Activated CD4-positive, alpha-beta T cell treated with anti-CD3 and anti-CD28 coated beads, Interleukin-2, Interleukin-6, amounts not matched to agents 100 ng/mL and 50 ng/mL, durations not matched to agents 16 hours and 8 hours (primary cell): ENCODE measurements around the gene ADIPOR2.

Experiments
- DNase-seq: peaks from one replicate; pipeline ENCODE4 v3.0.0-alpha.2; 2020

ADIPOR2 gene

DNA sequence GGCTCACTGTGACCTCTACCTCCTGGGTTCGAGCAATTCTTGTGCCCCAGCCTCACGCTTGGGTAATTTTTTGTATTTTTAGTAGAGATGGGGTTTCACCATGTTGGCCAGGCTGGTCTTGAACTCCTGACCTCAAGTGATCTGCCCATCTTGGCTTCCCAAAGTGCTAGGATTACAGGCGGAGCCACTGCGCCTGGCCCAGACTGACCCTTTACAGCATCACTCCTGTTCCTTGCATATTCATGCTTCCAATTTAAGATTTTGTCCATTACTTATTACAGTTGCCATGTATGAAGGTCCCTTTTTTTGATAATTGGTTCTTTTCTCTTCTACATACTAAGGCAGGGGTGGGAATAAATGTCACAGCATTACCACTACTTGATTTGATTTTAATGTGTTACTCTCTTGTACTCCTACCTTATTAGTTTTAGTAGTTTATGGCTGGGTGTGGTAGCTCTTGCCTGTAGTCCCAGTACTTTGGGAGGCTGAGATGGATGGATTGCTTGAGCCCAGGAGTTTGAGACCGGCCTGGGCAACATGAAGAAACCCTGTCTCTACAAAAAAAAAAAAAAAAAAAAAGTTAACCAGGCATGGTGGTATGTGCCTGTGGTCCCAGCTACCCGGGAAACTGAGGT, 46.9 kb downstream of the ADIPOR2 start:
- DNase-seq, result no peak

DNA sequence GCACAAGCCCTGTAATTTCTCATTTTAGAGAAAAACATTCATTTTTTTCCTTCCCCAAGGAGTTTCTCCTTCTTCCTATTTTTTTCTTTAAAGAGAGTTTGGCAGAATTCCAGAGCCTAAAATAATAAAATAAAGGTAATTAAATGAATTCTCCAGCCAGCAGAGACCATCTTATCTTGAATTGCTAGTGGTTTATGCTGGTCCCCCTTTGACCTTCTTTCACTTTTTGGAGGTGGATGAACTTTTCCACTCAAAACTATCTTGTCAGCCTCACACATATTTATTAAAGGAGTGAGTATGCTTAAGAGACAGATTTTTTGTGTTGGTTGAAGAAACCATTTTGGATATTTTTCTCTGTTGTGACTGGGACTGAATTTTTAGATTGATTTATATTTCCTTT, 47.6 kb downstream of the ADIPOR2 start:
- no peak for DNase-seq

DNA sequence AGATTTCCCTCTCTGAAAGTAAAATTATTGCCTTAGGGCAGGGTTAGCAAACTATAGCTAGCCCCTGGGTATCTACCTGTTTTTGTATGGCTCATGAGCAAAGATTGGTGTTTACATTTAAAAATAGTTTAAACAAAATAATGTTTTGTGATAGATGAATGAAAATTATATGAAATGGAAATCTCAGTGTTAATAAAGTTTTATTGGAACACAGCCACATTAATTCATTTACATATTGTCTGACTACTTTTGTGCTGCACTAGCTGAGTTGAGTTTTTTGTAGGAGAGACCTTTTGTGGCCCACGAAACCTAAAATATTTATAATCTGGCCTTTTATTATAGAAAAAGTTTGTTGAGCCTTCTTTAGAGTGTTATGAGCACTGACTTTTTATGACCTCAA, 48.5 kb downstream of the ADIPOR2 start:
- DNase-seq, result no peak

DNA sequence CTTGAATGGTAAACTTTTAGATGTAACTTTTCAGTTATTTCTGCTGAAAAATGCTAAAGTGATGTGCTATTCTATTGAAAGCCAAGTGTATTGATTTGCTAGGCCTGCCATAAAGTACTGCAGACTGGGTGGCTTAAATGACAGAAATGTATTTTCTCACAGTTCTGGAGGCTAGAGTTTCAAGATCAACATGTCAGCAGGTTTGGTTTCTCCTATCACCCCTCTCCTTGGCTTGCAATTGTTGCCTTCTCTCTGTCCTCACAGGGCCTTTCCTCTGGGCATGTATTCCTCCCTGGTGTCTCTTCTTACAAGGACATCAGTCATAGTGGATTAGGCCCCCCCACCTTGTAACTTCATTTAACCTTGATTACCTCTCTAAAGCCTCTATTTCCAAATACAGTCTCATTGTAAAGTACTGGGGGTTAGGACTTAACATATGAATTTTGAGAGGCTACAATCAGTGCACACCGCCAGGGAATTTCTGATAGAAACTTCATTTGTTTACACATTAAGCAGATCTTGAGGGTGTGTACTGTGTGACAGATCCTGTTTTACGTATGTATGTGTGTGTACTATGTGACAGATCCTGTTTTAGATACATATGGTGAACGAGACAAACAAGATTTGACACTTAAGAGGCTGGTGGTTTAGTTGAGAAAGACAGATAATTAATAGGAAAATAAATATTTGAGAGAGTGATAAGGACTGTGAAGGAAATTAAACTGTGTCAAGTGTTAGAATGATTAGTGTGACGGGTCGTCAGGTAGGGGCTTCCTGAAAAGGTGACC, 49.5 kb downstream of the ADIPOR2 start:
- DNase-seq, result no peak

DNA sequence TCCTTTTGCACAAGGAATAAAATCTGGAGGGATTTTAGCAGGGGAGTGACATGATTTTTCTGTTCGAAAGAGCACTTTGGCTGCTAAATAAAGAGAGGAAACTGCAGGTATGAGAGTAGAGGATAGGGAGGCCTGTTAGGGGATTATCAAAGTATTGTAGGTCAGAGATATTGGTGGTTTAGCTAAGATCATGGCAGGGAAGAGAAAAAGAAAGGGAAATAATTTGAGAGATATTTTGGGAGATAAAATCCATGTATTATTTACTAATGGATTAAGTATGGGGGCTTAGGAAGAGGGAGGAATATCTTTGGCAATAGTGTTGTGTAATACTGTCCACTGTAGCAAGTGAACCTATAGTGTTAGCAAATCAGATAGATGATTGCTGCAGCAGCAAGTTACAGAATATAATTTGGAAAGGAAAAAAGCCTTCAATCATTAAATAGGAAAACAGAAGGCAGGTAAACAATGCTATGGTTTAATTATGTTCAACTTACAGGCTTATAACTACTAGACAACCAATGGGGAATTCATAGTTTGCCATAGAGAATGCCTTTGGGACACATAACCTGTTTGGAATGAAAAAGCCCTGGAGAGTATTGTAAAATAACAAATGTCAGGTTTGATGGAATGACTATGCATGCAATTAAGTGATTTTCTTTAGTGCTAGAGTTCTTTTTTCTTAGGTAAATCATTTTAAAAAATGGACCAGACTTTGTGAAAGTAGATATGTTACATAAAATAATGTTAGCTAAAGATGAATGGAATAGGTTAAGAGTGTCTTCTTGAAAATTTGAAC, 50.5 kb downstream of the ADIPOR2 start:
- DNase-seq, result no peak

DNA sequence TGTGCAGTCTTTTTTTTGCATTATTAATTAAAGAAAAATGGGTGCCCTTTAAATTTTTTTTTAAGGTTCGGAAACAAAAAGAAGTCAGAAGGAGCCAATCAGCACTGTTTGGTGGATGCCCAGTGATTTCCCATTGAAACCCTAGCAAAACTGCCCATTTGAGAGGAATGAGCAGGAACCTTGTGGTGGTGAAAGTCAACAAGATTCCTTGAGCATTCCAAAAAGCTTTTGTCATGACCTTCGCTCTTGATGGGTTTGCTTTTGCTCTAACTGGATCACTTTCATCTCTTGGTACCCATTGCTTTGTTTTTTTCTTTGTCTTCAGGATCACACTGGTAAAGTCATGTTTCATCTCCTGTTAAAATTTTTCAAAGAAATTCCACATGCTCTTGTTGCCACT, 54.1 kb downstream of the ADIPOR2 start:
- DNase-seq, result no peak

DNA sequence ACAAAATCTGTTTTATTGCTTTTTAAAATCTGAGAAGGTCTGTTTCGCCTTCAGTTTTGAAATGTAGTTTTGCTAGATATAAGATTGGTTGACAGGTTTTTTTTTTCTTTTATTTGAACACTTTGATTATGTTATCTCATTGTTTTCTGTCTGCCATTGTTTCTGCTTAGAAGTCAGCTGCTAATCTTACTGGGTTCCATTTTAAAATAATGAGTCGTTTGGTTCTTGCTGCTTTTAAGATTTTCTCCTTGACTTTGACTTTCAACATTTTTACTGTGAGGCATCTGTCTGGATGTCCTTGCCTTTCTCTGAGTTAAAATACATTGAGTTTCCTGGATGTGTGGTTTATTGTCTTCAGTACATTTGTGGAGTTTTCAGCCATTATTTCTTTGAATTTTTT, 56.7 kb downstream of the ADIPOR2 start:
- DNase-seq, result no peak

DNA sequence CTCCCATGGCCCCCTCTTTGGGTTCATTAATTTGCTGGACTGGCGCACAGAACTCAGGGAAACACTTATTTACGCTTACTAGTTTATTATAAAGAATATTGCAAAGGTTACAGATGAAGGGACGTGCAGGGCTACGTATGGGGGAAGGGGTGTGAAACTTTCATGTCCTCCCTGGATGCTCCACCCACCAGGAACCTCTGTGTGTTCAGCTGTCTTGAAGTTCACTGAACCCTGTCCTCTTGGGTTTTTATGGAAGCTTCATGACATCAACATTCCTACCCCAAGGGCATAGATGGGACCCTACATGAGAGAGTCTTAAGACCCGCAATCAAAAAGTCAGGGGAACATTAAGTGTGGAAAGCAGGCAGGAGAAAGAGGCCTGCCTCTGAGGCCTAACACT, 58.1 kb downstream of the ADIPOR2 start:
- DNase-seq, result no peak

DNA sequence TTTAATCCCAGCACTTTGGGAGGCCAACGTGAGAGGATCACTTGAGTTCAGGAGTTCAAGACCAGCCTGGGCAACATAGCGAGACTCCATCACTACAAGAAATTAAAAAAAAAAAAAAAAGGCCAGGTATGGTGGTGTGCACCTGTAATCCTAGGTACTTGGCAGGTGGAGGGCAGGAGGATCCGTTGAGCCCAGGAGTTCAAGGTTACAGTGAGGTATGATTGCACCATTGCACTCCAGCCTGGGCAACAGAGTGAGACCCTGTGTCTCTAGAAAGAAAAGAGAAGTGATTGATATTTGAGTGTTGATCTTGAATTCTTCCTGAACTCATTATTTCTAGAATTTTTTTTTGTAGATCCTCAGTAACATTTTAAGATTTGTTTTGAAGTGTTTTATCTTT, 59.4 kb downstream of the ADIPOR2 start:
- DNase-seq, result no peak

DNA sequence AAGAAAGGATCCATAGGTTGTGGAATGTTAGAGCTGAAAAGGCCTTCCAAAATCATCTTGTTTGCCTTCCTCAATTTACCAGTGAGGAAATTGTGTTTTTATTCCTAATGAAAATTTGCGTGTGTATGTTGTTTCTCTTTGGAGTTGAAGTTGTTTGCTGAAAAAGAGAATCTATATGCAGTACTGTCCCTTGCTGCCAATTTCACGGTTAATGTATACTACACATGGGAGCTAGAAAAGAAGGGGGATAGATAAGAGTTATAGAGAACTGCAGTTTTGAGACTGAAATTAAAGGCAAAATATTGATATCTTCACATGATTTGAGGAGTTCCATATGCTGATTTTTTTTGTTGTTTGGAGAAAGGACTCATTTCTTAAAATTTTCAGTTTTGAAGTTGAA, 67.5 kb downstream of the ADIPOR2 start:
- DNase-seq, result no peak

DNA sequence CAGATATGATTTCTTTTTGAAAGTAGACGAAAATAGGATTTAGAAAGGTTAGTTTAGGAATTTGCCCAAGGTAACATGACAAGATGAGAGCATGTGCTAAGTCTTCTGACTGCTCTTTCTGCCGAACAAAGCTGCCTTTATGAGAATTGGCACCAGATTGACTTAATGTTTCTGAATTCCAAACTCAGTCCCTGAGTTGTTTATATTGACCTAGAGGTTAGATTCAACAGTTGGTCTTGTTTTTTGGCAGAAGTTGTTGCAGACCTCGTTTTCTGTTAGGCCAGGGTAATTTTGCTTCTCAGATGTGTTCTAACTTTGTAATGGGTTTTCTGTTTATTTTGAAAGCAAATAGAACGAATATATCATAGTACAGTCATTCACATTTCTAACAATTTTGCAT, 68.0 kb downstream of the ADIPOR2 start:
- no peak for DNase-seq

DNA sequence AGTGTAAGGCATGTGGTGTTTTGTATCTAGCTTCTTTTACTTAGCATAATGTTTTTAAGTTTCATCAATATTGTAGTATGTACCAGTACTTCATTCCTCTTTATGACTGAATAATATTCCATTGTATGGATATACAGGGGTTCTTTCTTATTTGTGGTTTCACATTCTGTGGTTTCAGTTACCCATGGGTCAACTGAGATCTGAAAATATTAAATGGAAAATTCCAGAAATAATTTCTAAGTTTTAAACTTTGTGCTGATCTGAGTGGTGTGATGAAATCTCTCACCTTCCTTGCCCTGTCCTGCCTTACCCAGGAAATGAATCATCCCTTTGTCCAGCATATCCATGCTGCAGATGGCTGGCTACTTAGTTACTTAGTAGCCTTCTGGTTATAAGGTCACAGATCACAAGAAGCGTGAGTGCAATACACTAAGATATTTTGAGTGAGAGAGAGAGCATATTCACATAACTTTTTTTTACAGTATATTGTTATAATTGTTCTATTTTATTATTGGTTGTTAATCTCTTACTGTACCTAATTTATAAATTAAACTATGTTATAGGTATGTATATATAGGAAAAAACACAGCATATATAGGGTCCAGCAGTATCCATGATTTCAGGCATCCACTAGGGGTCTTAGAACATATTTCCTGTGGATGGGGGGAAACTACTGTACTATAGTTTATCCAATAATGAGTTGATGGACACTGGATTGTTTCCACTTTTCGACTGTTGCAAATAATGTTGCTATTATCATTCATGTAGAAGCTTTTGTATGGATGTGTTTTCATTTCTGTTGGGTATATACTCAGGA, 69.9 kb downstream of the ADIPOR2 start:
- no peak for DNase-seq

DNA sequence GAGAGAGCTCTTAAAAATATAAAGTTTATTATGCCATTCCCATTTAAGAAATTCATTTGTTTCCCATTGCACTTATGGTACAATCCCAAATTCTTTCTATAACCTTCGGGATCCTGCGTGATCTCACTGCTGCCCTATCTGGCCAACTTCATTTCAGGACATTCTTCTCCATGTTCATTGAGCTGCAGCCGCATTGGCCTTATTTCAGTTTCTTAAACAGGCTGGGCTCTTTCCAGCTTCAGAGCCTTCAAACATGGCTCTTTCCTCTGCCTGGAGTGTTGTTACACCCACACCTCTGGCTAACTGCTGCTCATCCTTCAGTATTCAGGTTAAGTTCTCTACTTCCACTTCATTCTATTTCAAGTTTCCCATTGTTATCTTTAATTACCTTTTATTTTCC, 71.0 kb downstream of the ADIPOR2 start:
- no peak for DNase-seq

DNA sequence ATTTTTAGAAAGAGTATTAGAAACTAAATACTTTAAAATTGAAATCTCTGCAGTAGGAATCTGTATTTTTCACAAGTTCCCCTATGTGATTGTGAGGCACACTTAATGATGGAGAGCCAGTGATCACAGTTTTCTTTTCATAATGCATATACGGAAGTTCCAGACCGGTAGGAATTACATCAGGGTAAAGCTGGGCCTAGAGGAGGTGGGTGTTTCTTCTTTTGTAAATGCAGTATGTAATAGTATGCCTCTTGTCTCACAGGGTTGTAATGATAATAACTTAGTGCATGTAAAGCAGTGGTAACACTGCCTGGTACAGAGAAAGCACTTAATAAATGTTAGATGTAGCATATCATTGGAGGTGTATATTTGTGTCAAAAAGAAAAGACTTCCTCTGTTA, 72.3 kb downstream of the ADIPOR2 start:
- no peak for DNase-seq

DNA sequence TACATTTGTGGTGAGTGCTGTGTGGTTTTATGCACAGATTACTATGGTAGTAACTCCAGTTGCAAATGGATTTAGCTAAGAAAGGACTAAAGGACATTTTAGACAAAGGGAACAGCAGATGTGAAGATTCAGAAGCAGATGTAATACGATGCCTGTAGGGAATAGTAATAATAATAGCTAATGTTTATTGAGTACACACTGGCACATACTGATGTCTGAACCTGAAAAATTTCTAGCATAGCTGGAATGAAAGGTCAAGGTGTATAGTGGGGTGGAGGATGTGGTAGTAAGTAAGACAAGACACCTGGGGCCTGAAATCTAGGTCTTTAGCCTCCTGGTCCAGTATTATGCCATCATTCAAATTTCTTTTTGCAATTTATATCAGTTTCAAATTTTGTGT, 75.2 kb downstream of the ADIPOR2 start:
- DNase-seq, result no peak

DNA sequence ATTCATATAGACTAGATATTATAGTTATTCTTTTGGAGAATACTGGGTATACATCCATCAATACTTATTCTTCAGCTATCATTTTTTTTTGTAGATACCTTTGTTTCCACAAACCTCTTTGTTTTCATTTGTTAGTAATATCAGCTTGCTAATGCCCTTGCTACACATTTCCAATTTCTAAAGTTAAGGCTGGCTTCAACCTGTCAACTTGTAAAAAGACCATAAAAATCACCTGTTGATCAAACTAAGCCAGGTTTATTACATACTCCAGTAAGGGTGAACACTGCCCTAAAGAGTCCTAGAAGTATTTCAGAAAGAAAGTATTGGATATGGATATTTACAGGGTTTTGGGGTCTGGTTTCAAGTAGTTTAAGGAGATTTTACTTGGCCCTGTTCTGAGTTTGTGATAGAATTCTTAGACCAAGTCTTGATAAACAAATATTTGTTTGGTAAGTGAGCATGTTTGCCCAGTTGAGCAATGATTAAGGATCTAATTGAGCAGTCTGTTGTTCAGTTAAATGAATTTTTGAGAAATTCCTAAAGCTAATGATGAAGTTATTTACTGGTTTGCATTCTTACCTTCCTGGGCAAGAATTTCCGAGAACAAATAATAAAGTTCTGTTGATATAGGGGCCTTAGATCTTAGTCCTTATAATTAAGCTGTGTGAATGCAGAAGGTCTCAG, 76.7 kb downstream of the ADIPOR2 start:
- no peak for DNase-seq

DNA sequence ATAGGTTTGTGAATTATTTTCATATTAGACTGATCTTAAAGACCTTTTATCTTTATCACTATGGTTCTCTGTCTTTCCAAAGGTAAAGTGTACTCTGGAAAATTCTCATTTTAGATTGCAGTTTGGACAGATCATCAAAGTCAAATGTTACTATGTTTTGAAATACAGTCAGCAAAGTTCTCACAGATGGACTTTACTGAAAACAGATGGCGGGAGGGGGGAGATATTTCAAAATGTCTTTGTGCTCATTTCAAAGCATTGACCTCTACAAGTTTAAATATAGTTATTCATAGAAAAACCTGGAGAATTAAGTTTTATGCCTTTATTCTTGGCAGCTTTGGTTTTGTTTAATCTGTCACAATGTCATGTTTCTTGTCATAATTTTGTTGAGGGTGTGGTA, 77.7 kb downstream of the ADIPOR2 start:
- no peak for DNase-seq

DNA sequence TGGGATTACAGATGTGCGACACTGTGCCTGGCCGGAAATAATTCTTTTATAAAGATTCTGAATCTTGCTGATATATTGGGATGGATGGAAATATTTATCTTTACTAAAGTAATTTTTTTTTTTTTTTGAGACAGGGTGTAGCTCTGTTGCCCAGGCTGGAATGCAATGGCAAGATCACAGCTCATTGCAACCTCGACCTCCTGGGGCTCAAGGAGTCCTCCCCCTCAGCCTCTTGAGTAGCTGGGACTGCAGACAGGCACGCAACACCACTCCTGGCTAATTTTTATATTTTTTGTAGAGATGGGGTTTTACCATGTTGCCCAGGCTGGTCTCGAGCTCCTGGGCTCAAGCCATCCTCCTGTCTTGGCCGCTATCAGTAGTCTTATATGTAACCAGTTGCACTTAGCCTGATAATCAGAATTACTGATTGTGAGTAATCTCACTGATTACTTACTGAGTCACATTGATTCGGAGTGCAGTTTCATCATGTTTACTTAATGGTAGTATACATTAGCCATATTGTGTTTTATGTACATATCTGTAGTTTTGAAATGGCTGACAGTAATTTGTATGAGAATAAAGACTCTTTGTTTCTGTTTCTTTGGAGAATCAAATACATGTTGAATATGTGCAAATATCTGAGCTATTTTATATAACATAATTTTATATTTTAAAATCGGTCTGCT, 79.1 kb downstream of the ADIPOR2 start:
- no peak for DNase-seq

DNA sequence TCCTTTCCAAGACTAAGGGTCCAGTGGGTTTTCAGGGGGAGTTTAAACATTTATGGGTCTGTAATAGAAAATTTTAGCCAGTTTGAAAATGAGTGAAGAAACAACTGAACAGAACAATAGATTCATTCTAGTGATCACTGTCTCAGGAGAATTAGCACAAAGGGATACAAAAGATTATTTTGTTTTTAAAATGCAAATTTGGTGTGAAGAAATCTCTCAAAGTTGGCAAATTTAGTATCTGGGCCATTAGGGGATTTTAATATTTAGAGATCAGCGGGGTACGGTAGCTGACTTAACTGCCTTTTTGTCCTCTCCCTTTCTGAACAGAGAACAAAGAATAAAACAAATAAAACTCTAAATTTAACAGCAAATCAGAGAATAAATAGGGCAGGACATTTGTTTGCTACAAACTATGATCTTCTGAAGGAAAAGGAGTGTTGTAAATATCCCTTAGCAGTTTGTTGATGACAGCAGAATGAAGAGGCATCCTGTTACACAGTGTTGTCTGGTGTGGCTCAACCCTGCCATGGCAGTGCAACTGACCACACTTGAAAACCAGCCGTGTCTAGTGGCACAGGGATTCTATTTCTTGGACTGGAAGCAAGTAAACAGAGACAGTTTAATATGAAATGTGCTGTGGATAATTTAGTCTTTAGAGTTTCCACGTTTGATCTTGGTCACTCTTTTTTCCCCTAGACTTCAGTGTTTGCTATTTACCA, 83.2 kb downstream of the ADIPOR2 start:
- no peak for DNase-seq

DNA sequence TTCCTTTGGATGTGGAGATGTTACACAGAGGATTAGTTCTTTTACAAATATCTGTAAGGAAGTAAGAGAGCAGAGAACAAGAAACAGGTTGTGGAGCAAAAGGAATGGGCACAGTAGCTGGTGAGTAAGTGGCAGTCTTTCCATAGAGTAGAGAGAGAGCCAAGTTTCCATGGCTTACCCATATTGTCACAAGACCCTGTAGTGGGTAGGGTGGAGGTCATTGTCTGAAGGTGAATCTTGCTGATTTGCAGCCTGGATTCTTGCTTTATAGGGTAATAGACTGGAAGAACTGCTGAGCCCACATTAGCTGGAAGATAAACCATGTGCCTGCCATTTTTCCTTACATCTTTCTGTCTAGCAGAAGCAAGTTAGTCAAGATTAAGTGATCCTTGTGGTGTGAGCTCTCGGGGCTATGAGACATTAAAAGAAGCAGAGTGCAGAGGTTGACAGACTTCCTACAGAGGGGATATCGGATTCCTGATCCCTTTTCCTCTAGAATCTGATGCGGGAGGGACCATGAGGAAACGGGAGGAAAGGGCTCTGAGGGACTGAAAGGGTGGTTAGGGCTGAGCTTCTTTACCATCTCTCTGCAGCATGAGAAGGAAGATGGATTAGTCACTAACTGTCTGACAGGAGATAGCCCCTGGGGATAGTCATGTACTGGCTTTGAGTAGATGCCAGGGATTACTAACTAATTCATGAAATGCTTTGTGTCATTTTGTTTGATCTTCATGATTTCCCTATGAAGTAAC, 85.5 kb downstream of the ADIPOR2 start:
- no peak for DNase-seq
